Smooth muscle cell (in vitro differentiated cells): Measurements from ENCODE around the gene DISC1. TPM values are rescaled to one million over a fixed set of nuclear protein-coding genes. Genes with fewer than 3 reads are reported as not detected.

ENCODE experiments used
- DNase-seq: peaks from one replicate; lab custom pipeline; 2025; ENCODE audit not compliant: unreplicated experiment; lab: John Stamatoyannopoulos, UW
- H2AFZ ChIP-seq: fragments of 200-600 bp; sonication (generic); 2 replicates; pipeline ENCODE4 v1.6.0; 2016; ENCODE audit warnings: antibody characterized with exemption, low read depth, mild to moderate bottlenecking
- H3F3A ChIP-seq: fragments of 200-600 bp; sonication (generic); 2 replicates; pipeline ENCODE4 v1.6.0; 2017; ENCODE audit warnings: antibody characterized with exemption, low read depth
- H3K27ac ChIP-seq: fragments of 200-600 bp; sonication (generic); 2 replicates; pipeline ENCODE4 v1.5.1; 2016; ENCODE audit warnings: low read depth, mild to moderate bottlenecking
- H3K27me3 ChIP-seq: fragments of 200-600 bp; sonication (generic); 2 replicates; pipeline ENCODE4 v1.6.1; 2016; ENCODE audit warnings: low read depth, mild to moderate bottlenecking
- H3K36me3 ChIP-seq: fragments of 200-600 bp; sonication (generic); 2 replicates; pipeline ENCODE4 v1.5.1; 2016; ENCODE audit warnings: low read depth
- H3K4me1 ChIP-seq: fragments of 200-600 bp; sonication (generic); 2 replicates; pipeline ENCODE4 v1.5.1; 2016; ENCODE audit warnings: low read depth
- H3K4me2 ChIP-seq: fragments of 200-600 bp; sonication (generic); 2 replicates; pipeline ENCODE4 v1.6.0; 2016; ENCODE audit warnings: mild to moderate bottlenecking
- H3K4me3 ChIP-seq: fragments of 200-600 bp; sonication (generic); 2 replicates; pipeline ENCODE4 v1.5.1; 2016; ENCODE audit warnings: mild to moderate bottlenecking
- H3K79me2 ChIP-seq: fragments of 200-600 bp; sonication (generic); 2 replicates; pipeline ENCODE4 v1.6.0; 2016; ENCODE audit warnings: low read depth, mild to moderate bottlenecking
- H3K9ac ChIP-seq: fragments of 200-600 bp; sonication (generic); 2 replicates; pipeline ENCODE4 v1.6.0; 2016; ENCODE audit warnings: low read depth
- H3K9me3 ChIP-seq: fragments of 200-600 bp; sonication (generic); replicated peaks from 2 replicates; pipeline ENCODE4 v1.5.1; 2016; ENCODE audit warnings: low read depth
- H4K20me1 ChIP-seq: fragments of 200-600 bp; sonication (generic); 2 replicates; pipeline ENCODE4 v1.6.0; 2016; ENCODE audit warnings: low read depth
- CTCF ChIP-seq: fragments of 200-600 bp; sonication (generic); IDR thresholded peaks from 2 replicates; pipeline ENCODE4 v1.5.1; 2017; ENCODE audit warnings: borderline replicate concordance, mild to moderate bottlenecking, antibody characterized with exemption; ENCODE audit not compliant: insufficient read depth, poor library complexity, severe bottlenecking
- WGBS: methylation state at CpG from one replicate; pipeline ENCODE4 v1.1.7; 2016; ENCODE audit warnings: low lambda C conversion rate; 5-methylcytosine and 5-hydroxymethylcytosine counted together
- polyA plus RNA-seq: library from polyadenylated mRNA; unstranded; fragments of >200 nt; fragmentation: Nextera tagmentation; extraction: Ambion mirVana; gene quantifications from 2 replicates; pipeline ENCODE4 v1.2.1, GENCODE V29; 2016
- total RNA-seq: library from RNA; depleted of rRNA; stranded (reverse); fragments of >200 nt; gene quantifications from 2 replicates; pipeline ENCODE4 v1.2.3, GENCODE V29; 2014

The DISC1 gene
- total and polyA plus RNA-seq, 2 experiments from 2014 or later, result 0.89 to 4.3 TPM

GRCh38 chr1:231682779-231683178 is 56.2 kb downstream of the DISC1 start:
- H3K4me2 ChIP-seq, result no peak overlapping the region
- H2AFZ ChIP-seq, result no peak overlapping the region
- no peaks in the 10 kb centered on the region for H3K4me1 ChIP-seq
- H3K9ac ChIP-seq, result no peak overlapping the region
- H3F3A ChIP-seq, result no peaks in the 10 kb centered on the region
- H3K4me3 ChIP-seq, result no peak overlapping the region
- H3K36me3 ChIP-seq, result no peaks in the 10 kb centered on the region
- 89% methylated on average over 3 of the region's 3 CpGs for WGBS
- no peak overlapping the region for H3K27ac ChIP-seq
- H3K27me3 ChIP-seq, result no peaks in the 10 kb centered on the region
- H3K9me3 ChIP-seq, result peaks cover 2% of the 10 kb centered on the region
- no peak for DNase-seq
- H4K20me1 ChIP-seq, result no peaks in the 10 kb centered on the region
- TF ChIP-seq CTCF, result no peak
- H3K79me2 ChIP-seq, result no peaks in the 10 kb centered on the region

GRCh38 chr1:231683439-231684165 is 57.0 kb downstream of the DISC1 start:
- Histone ChIP-seq H3K4me3 (no peak overlapping the region), H3K4me1 (no peaks in the 10 kb centered on the region), H3K4me2 (no peak overlapping the region), H3K36me3 (no peaks in the 10 kb centered on the region), H3K27me3 (no peaks in the 10 kb centered on the region), H3K9me3 (peaks cover 2% of the 10 kb centered on the region), H4K20me1 (no peaks in the 10 kb centered on the region), H3K27ac (no peak overlapping the region), H3F3A (no peaks in the 10 kb centered on the region), H2AFZ (no peak overlapping the region), H3K9ac (no peak overlapping the region), H3K79me2 (no peaks in the 10 kb centered on the region)
- 90% methylated on average over 7 of the region's 7 CpGs for WGBS
- TF ChIP-seq CTCF, result no peak
- no peak for DNase-seq

GRCh38 chr1:231684356-231685244 is 58.0 kb downstream of the DISC1 start:
- H3K9me3 ChIP-seq, result peaks cover 2% of the 10 kb centered on the region
- no peak for DNase-seq
- H4K20me1 ChIP-seq, result no peaks in the 10 kb centered on the region
- H3F3A ChIP-seq, result no peaks in the 10 kb centered on the region
- H3K9ac ChIP-seq, result no peak overlapping the region
- H3K36me3 ChIP-seq, result no peaks in the 10 kb centered on the region
- 91% methylated on average over 15 of the region's 15 CpGs for WGBS
- no peaks in the 10 kb centered on the region for H3K27me3 ChIP-seq
- TF ChIP-seq CTCF, result no peak
- H2AFZ ChIP-seq, result no peak overlapping the region
- no peak overlapping the region for H3K4me3 ChIP-seq
- H3K4me2 ChIP-seq, result no peak overlapping the region
- H3K4me1 ChIP-seq, result no peaks in the 10 kb centered on the region
- no peak overlapping the region for H3K27ac ChIP-seq
- no peaks in the 10 kb centered on the region for H3K79me2 ChIP-seq
